AG04449 (cell line): ENCODE measurements around the gene SETBP1.

Experiments used
- CTCF ChIA-PET: fragments of 350-600 bp; formaldehyde crosslinking; extraction: SDS; loops from one replicate; lab custom pipeline; 2021; ENCODE audit warnings: antibody characterized with exemption; lab: Yijun Ruan, JAX
- POLR2A ChIA-PET: fragments of 400-600, 350-600 bp; formaldehyde crosslinking; extraction: SDS; loops from one replicate; lab custom pipeline; 2020; ENCODE audit warnings: antibody characterized with exemption, inconsistent platforms; lab: Yijun Ruan, JAX
- DNase-seq: peaks from one replicate; pipeline ENCODE4 v3.0.0-alpha.2; 2010; ENCODE audit warnings: low read depth, low spot score
- H3K4me3 ChIP-seq: 2 replicates; pipeline ENCODE4 v1.5.1; 2011; ENCODE audit warnings: low read depth, mild to moderate bottlenecking, control low read depth, low read length
- TF ChIP-seq, protein P1 (sequence below): IDR thresholded peaks from one replicate; pipeline ENCODE4 v1.5.1; 2011; ENCODE audit warnings: mild to moderate bottlenecking, moderate library complexity, low read length, control low read depth, inconsistent platforms; ENCODE audit not compliant: insufficient read depth; ENCODE audit errors: missing control alignments

The SETBP1 gene

DNA sequence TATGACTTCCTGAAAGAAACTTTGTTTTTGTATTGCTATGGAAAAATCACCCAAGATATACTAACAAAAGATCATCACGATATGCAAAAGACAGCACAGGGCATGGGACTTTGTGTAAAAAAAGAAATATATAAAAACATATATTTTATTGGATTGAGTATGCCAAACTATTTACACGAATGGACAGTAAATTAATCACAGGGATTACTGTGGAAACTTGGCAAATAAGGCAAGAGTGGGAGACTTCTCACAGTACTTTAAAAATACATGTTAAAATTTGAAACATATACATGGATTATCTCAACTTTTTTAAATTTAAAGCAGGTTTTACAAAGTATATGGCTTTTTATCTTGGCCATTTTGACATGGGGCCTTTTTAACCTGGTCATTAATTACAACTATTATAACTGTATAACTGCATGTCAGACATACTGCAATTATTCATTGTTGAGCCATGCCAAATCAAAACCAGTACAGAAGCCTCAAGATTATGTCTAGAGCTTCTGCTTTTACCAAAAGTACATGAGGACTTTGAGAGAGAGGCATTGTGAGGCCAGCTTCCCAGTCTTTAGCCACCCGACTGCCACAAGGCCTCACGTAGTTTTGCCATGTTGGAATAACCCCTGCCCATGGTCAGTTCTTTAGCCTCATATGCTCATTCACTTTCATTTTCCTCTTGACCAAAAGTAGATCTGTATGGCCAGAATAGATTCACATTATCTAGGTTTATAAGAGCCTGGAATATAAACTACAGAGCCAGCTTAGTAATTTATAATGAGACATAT, 419.8 kb downstream of the SETBP1 start:
- TF ChIP-seq, protein P1, sequence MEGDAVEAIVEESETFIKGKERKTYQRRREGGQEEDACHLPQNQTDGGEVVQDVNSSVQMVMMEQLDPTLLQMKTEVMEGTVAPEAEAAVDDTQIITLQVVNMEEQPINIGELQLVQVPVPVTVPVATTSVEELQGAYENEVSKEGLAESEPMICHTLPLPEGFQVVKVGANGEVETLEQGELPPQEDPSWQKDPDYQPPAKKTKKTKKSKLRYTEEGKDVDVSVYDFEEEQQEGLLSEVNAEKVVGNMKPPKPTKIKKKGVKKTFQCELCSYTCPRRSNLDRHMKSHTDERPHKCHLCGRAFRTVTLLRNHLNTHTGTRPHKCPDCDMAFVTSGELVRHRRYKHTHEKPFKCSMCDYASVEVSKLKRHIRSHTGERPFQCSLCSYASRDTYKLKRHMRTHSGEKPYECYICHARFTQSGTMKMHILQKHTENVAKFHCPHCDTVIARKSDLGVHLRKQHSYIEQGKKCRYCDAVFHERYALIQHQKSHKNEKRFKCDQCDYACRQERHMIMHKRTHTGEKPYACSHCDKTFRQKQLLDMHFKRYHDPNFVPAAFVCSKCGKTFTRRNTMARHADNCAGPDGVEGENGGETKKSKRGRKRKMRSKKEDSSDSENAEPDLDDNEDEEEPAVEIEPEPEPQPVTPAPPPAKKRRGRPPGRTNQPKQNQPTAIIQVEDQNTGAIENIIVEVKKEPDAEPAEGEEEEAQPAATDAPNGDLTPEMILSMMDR: no peak
- DNase-seq: no peak
- CTCF ChIA-PET: no interaction called here
- no peak overlapping the region for H3K4me3 ChIP-seq
- POLR2A ChIA-PET: no interaction called here

DNA sequence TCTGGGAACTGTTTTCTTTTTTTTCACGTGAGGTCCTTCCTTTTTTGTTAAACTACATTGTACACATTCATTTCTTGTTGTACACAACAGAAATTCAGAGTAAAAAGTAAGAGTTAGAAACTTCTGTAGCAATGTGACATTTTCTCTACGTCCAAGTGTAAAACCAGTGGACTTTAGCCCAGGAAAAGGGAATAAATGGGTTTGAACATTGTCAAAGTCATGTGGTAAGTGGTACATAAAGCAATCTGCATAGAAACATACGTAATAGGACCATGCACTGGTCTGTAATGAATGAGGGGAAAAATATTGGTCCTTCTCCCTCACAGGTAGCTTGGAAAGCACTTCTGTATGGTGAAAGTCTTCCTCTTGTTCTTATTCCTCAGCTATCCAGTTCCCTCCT, 421.4 kb downstream of the SETBP1 start:
- TF ChIP-seq, protein P1: no peak
- no peak overlapping the region for H3K4me3 ChIP-seq
- DNase-seq: no peak
- POLR2A ChIA-PET: no interaction called here
- CTCF ChIA-PET: no interaction called here

DNA sequence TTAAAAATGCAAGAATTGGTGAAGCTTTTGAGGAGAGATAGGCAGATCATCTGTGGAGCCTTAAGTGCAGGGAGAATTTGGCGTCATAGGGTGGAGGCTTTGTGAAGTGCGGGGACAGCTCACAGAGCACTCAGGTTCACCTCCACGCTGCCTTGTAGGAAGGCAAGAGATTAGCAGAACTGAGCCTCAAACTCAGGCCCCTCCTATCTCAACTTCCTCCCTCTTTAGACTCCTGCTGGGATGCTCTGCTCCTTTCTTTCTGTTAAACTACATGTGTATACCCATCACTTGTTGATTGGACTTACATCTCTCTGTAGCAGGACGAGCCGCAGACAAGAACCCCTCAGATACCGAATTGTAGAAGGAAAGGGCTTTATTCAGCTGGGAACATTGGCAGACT, 422.2 kb downstream of the SETBP1 start:
- no peak overlapping the region for H3K4me3 ChIP-seq
- TF ChIP-seq, protein P1: no peak
- CTCF ChIA-PET: no interaction called here
- POLR2A ChIA-PET: no interaction called here
- DNase-seq: no peak

DNA sequence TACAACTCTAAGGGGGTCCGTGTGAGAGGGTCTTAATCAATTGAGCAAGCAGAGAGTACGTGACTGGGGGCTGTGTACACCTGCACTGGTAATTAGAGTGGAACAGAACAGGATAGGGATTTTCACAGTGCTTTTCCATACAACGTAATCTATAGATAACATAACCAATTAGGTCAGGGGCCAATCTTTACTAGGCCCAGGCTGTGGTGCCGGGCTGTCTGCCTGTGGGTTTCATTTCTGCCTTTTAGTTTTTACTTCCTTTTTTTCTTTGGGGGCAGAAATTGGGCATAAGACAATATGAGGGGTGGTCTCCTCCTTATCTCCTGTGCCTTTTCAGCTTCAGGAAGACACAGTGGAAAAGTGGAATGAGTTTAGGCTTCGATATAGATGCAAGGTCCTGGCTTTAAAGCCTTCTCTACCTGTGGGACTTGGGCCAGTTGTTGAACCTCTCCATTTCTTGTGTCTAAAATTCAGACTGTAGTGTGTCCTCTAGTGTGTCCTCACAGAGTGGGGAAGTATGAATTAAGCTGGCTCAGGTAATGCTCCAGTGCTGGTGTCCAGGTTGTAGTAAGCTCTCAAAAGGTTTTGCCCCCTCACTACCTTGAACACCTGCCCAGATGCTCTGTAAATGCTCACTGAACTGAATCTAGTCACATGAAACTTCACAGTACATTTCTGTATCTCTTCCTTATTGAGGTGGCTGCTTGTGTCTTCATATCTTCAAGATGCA, 422.8 kb downstream of the SETBP1 start:
- no peak for DNase-seq
- ChIA-PET CTCF (no interaction called here), POLR2A (no interaction called here)
- H3K4me3 ChIP-seq: no peak overlapping the region
- TF ChIP-seq, protein P1: no peak

DNA sequence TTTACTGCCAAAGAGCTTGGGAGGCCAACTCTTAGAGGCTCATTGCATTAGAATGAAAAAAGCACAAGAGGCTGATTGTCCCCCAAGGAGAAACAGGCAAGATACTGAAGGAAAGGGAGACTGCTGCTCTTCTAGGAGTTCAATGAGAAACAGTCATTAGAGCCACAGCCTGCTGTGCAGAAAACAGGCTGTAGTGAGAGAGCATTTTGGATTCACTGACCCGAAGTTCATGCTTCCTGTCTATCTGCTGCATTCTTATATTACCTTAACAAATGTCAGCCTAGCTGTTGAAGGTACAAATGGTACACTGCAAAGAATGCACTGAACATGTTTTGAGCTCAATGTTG, 423.3 kb downstream of the SETBP1 start:
- TF ChIP-seq, protein P1: no peak
- no peak overlapping the region for H3K4me3 ChIP-seq
- CTCF ChIA-PET: no interaction called here
- DNase-seq: no peak
- POLR2A ChIA-PET: no interaction called here

DNA sequence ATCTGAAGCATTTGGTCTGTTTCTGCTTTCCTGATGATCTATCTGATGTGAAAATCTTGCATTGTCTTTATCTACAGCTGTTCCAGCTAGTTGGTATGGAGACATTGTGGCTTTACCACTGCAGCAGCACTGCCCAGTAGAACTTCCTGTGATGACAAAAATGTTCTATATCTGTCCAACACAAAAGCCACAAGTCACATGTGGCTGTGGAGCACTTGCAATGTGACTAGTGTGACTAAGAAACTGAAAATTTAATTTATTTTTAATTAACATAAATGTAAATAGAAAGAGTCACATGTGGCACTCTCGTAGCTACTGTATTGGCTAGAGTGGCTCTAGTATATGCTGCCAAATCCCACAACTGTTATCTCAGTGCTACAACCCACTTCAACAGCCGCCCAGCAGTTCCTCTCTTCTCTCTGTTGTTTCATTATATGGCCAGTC, 425.7 kb downstream of the SETBP1 start:
- no peak overlapping the region for H3K4me3 ChIP-seq
- DNase-seq: no peak

More for the DNA sequence above, 425.7 kb downstream of the SETBP1 start:
- ChIA-PET POLR2A (interaction anchor here (0.6 kb wide), 1 partner anchor 356 kb away, joined by 4 read pairs; no protein-coding TSS in a partner anchor), CTCF (interaction anchor here (1.3 kb wide), 1 partner anchor 26 kb away, joined by 3 read pairs; no protein-coding TSS in a partner anchor)
- TF ChIP-seq, protein P1: no peak
